K562 (cell line): ENCODE measurements around the gene ZNF513. TPM values are rescaled to one million over a fixed set of nuclear protein-coding genes. Genes with fewer than 3 reads are reported as not detected.

Experiments
- ATF1 ChIP-seq, 2 experiments: fragments of 450-650 bp in 1 of 2; IDR thresholded peaks; 2 replicates each; pipeline ENCODE4 v1.6.1; 2016; ENCODE audit warnings: missing compliant biosample characterization in 1 of 2, missing genetic modification characterization in 1 of 2
- CHAMP1 ChIP-seq: fragments of 450-650 bp; IDR thresholded peaks from 2 replicates; pipeline ENCODE4 v1.6.1; 2016; ENCODE audit warnings: mild to moderate bottlenecking
- CREB1 ChIP-seq, 2 experiments: sonication (generic) in 1 of 2; formaldehyde crosslinking in 1 of 2; IDR thresholded peaks; 2 replicates each; pipeline versions ENCODE4 v1.6.1 to v1.8.0; 2012 to 2022; ENCODE audit warnings: inconsistent platforms in 1 of 2, mild to moderate bottlenecking in 1 of 2, missing genetic modification reagents in 1 of 2, moderate library complexity in 1 of 2
- CREB3 ChIP-seq: fragments of 450-650 bp; conservative IDR thresholded peaks from 2 replicates; pipeline ENCODE4 v1.6.1; 2016; ENCODE audit warnings: missing genetic modification characterization, low read depth, mild to moderate bottlenecking, missing compliant biosample characterization, moderate library complexity
- FUS ChIP-seq: fragments of 200-400 bp; formaldehyde crosslinking; optimal IDR thresholded peaks from 2 replicates; pipeline ENCODE3; 2017; ENCODE audit warnings: low read depth, low read length
- HDAC6 ChIP-seq: IDR thresholded peaks from 2 replicates; pipeline ENCODE4 v1.6.1; 2012; ENCODE audit warnings: low read depth, mild to moderate bottlenecking, control low read depth, inconsistent platforms, low read length, moderate library complexity
- HDAC8 ChIP-seq: fragments of 450-650 bp; IDR thresholded peaks from 2 replicates; pipeline ENCODE4 v1.6.1; 2016; ENCODE audit warnings: mild to moderate bottlenecking, missing genetic modification characterization, moderate library complexity, missing compliant biosample characterization
- MXD1 ChIP-seq: fragments of 250-450 bp; sonication (Bioruptor Pico); IDR thresholded peaks from 2 replicates; pipeline ENCODE4 v1.8.0; 2021; ENCODE audit warnings: borderline replicate concordance, mild to moderate bottlenecking, moderate library complexity; ENCODE audit not compliant: poor library complexity, severe bottlenecking
- MXI1 ChIP-seq: IDR thresholded peaks from 2 replicates; pipeline ENCODE4 v1.6.1; 2011; ENCODE audit warnings: low read depth, mild to moderate bottlenecking, improper control_type of control experiment, low read length
- NFYB ChIP-seq: IDR thresholded peaks from 2 replicates; pipeline ENCODE4 v1.6.1; 2011; ENCODE audit warnings: mild to moderate bottlenecking, moderate library complexity; ENCODE audit not compliant: insufficient read length; ENCODE audit errors: extremely low read depth
- POLR2G ChIP-seq: fragments of 200-400 bp; formaldehyde crosslinking; IDR thresholded peaks from 2 replicates; pipeline ENCODE4 v1.6.1; 2017; ENCODE audit warnings: low read depth, mild to moderate bottlenecking, antibody characterized with exemption, low read length, moderate library complexity
- PPARD ChIP-seq: fragments of 250-450 bp; sonication (Bioruptor Pico); IDR thresholded peaks from 2 replicates; pipeline ENCODE4 v1.8.0; 2022; ENCODE audit warnings: inconsistent platforms, mild to moderate bottlenecking, moderate library complexity
- SIRT6 ChIP-seq: IDR thresholded peaks from one replicate; pipeline ENCODE4 v1.6.1; 2012; ENCODE audit warnings: low read depth, mild to moderate bottlenecking, control low read depth, inconsistent platforms, low read length, moderate library complexity
- ZBTB1 ChIP-seq: sonication (generic); formaldehyde crosslinking; IDR thresholded peaks from 2 replicates; pipeline ENCODE4 v1.8.1; 2023; ENCODE audit warnings: missing genetic modification reagents, low read depth, mild to moderate bottlenecking, borderline replicate concordance
- ZMIZ1 ChIP-seq, 2 experiments: fragments of 150-350 bp in 1 of 2; IDR thresholded peaks; 2 replicates each; pipeline ENCODE4 v1.6.1; 2012 to 2016; ENCODE audit warnings: low read depth in 2 of 2, low read length in 2 of 2, mild to moderate bottlenecking in 1 of 2, moderate library complexity in 1 of 2
- ZNF175 ChIP-seq: fragments of 200-800 bp; sonication (Bioruptor generic); IDR thresholded peaks from 2 replicates; pipeline ENCODE4 v1.6.1; 2016; ENCODE audit warnings: low read depth, mild to moderate bottlenecking, missing genetic modification characterization, missing compliant biosample characterization
- ZNF239 ChIP-seq: fragments of 250-450 bp; sonication (Bioruptor Pico); IDR thresholded peaks from 2 replicates; pipeline ENCODE4 v1.4.0; 2020; ENCODE audit warnings: mild to moderate bottlenecking
- polyA plus RNA-seq, 8 experiments: library from polyadenylated mRNA; depleted of rRNA in 4 of 8; stranded (reverse) in 5 of 8; unstranded in 3 of 8; fragments of >200 nt; fragmentation: Nextera tagmentation in 2 of 8; fragmentation: Illumina TruSeq in 1 of 8; extraction: Ambion mirVana in 2 of 8; extraction: Trizol in 1 of 8; gene quantifications; 2 replicates each; pipeline versions ENCODE4 v1.2.1 to v1.2.3, GENCODE V29; 2011 to 2014; ENCODE audit warnings: inconsistent platforms in 1 of 8, missing spikeins in 1 of 8
- total RNA-seq, 7 experiments: library from RNA; depleted of rRNA in 6 of 7; stranded (reverse); fragments of >200 nt in 6 of 7; fragmentation: Illumina TruSeq in 2 of 7; extraction: Trizol in 2 of 7; gene quantifications; 2 replicates each; pipeline versions ENCODE4 v1.2.1 to v1.2.3, GENCODE V29; 2011 to 2021; ENCODE audit warnings: low replicate concordance in 1 of 7

Gene ZNF513
- total and polyA plus RNA-seq, 9 of the 15 experiments (the other 6 are each of a cell fraction or from before 2014, with no cell fraction given), result 0.04 to 13.6 (median 4.4) TPM

GRCh38 chr2:27380626-27381545 is at the start of gene ZNF513 (continued):
- TF ChIP-seq ZNF239 (CRISPR knock-in tag) (0 out of 2 replicates have a peak, but pooled peaks have one; percentile 14), HDAC6 (no peak), NFYB (peak; percentile 94), FUS (peak; percentile 37), CREB1 (IDR thresholded peaks at IDR 0.05) (peak; percentile 89), CREB1 (CRISPR knock-in tag; IDR thresholded peaks at IDR 0.05) (peak; percentile 90), PPARD (CRISPR knock-in tag) (no peak), ATF1 (CRISPR knock-in tag; IDR thresholded peaks at IDR 0.05) (peak; percentile 67), ATF1 (tag; IDR thresholded peaks at IDR 0.05) (peak; percentile 95), ZNF175 (CRISPR knock-in tag) (peak; percentile 58; the same call in 1 of the 2 replicates), ZBTB1 (0 out of 2 replicates have a peak, but pooled peaks have one; percentile 47), ZMIZ1 (IDR thresholded peaks at IDR 0.05; ENCODE audit: low read depth in 2 of 2, low read length in 2 of 2) (0 out of 4 replicates have a peak, but pooled peaks of 1 of the 2 experiments have one; percentile 17), CHAMP1 (no peak), CREB3 (tag) (0 out of 2 replicates have a peak, but pooled peaks have one; percentile 72), MXD1 (no peak), SIRT6 (no peak), MXI1 (0 out of 2 replicates have a peak, but pooled peaks have one; percentile 18), POLR2G (peak; percentile 96), HDAC8 (tag) (0 out of 2 replicates have a peak, but pooled peaks have one; percentile 43)
